HG02571 (cell line): ENCODE data around the gene OTP.

ENCODE experiments used
- ATAC-seq: cut with Tn5 transposase; IDR thresholded peaks from one replicate; pipeline ENCODE4 v1.9.1; 2021; ENCODE audit warnings: mild to moderate bottlenecking, moderate library complexity; ENCODE audit not compliant: unreplicated experiment

The OTP gene

GRCh38 chr5:77640589-77641396, 2.3 kb upstream of the OTP start:
- ATAC-seq: no peak

- no peak for ATAC-seq
Observed at GRCh38 chr5:77638763-77639671, 504 bp upstream of the OTP start.

- ATAC-seq: no peak
Observed at GRCh38 chr5:77637170-77637997, 1.1 kb downstream of the OTP start.

GRCh38 chr5:77636641-77637169, 1.8 kb downstream of the OTP start:
- ATAC-seq: no peak

GRCh38 chr5:77635917-77636640, 2.4 kb downstream of the OTP start:
- ATAC-seq: no peak

- ATAC-seq: no peak
Observed at GRCh38 chr5:77635067-77635916, 3.2 kb downstream of the OTP start.

GRCh38 chr5:77633709-77634108, 4.8 kb downstream of the OTP start:
- ATAC-seq: no peak

- ATAC-seq: no peak
Observed at GRCh38 chr5:77633207-77633675, 5.3 kb downstream of the OTP start.

- no peak for ATAC-seq
Observed at GRCh38 chr5:77632526-77633206, 5.8 kb downstream of the OTP start.

- peak; percentile 84 for ATAC-seq
Observed at GRCh38 chr5:77630114-77630680, 8.3 kb downstream of the OTP start.

GRCh38 chr5:77629509-77630113, 8.9 kb downstream of the OTP start:
- no peak for ATAC-seq

GRCh38 chr5:77628840-77629508, 9.5 kb downstream of the OTP start:
- no peak for ATAC-seq

- ATAC-seq: no peak
Observed at GRCh38 chr5:77627869-77628674, 10.4 kb downstream of the OTP start.

GRCh38 chr5:77623203-77623740, 15.2 kb downstream of the OTP start:
- ATAC-seq: no peak

- no peak for ATAC-seq
Observed at GRCh38 chr5:77621440-77621839, 17.1 kb downstream of the OTP start.

- ATAC-seq: no peak
Observed at GRCh38 chr5:77620405-77620804, 18.1 kb downstream of the OTP start.
